Activated CD4-positive, alpha-beta T cell treated with anti-CD3 and anti-CD28 coated beads, Interleukin-2, amount 50 U/mL, for 16 hours (primary cell): Measurements from ENCODE around the gene EDA2R.

ENCODE experiments used
- DNase-seq: peaks from one replicate; pipeline ENCODE4 v3.0.0-alpha.2; 2020

Gene EDA2R

GRCh38 chrX:66638591-66639500 is at the start of gene EDA2R:
EDA2R (minus strand) TSS chrX:66639078; CDS start chrX:66616020, 23,058 bp downstream.
- peak; percentile 30 for DNase-seq

GRCh38 chrX:66684196-66684595 is 45.3 kb upstream of the EDA2R start:
- DNase-seq = no peak

- no peak for DNase-seq
These were observed 41.6 kb upstream of the EDA2R start for GRCh38 chrX:66680451-66680850.

GRCh38 chrX:66677430-66677829 is 38.6 kb upstream of the EDA2R start:
- no peak for DNase-seq

GRCh38 chrX:66676990-66677389 is 38.1 kb upstream of the EDA2R start:
- DNase-seq = no peak

GRCh38 chrX:66676413-66676812 is 37.5 kb upstream of the EDA2R start:
- DNase-seq = no peak

GRCh38 chrX:66675541-66675940 is 36.7 kb upstream of the EDA2R start:
- no peak for DNase-seq

- no peak for DNase-seq
These were observed 35.6 kb upstream of the EDA2R start for GRCh38 chrX:66674506-66674905.

- DNase-seq = no peak
These were observed 33.2 kb upstream of the EDA2R start for GRCh38 chrX:66672106-66672505.

GRCh38 chrX:66654411-66654810 is 15.5 kb upstream of the EDA2R start:
- no peak for DNase-seq

- no peak for DNase-seq
These were observed 3.5 kb downstream of the EDA2R start for GRCh38 chrX:66635360-66635759.

- no peak for DNase-seq
These were observed 4.6 kb downstream of the EDA2R start for GRCh38 chrX:66634272-66634671.

- DNase-seq = no peak
These were observed 5.3 kb downstream of the EDA2R start for GRCh38 chrX:66633541-66633940.

GRCh38 chrX:66632981-66633380 is 5.9 kb downstream of the EDA2R start:
- no peak for DNase-seq

- DNase-seq = no peak
These were observed 6.4 kb downstream of the EDA2R start for GRCh38 chrX:66632473-66632872.

GRCh38 chrX:66625525-66625924 is 13.4 kb downstream of the EDA2R start:
- DNase-seq = no peak

GRCh38 chrX:66622209-66622608 is 16.7 kb downstream of the EDA2R start:
- no peak for DNase-seq

GRCh38 chrX:66616944-66617343 is 21.9 kb downstream of the EDA2R start:
- no peak for DNase-seq

GRCh38 chrX:66602381-66602938 is 36.4 kb downstream of the EDA2R start:
- DNase-seq = no peak

GRCh38 chrX:66601522-66601921 is 37.4 kb downstream of the EDA2R start:
- DNase-seq = no peak

GRCh38 chrX:66579219-66579618 is 59.7 kb downstream of the EDA2R start:
- DNase-seq = no peak

GRCh38 chrX:66553973-66554372 is 84.9 kb downstream of the EDA2R start:
- no peak for DNase-seq

GRCh38 chrX:66547847-66548369 is 91.0 kb downstream of the EDA2R start:
- no peak for DNase-seq
